Loucy (cell line): ENCODE data around the gene SETD2.
"Not testable (repeated sequence)": the region's sequence is repeated elsewhere in the genome, so short reads cannot be mapped to it uniquely, and the experiment has no call there.

ENCODE experiments used
- H2AFZ ChIP-seq: fragments of 200-600 bp; sonication (generic); 2 replicates; pipeline ENCODE4 v1.6.0; 2016; ENCODE audit warnings: antibody characterized with exemption, mild to moderate bottlenecking, low read length, moderate library complexity
- H3F3A ChIP-seq: fragments of 200-600 bp; 2 replicates; pipeline ENCODE4 v1.6.0; 2016; ENCODE audit warnings: antibody characterized with exemption, low read depth, mild to moderate bottlenecking
- H3K27me3 ChIP-seq: fragments of 200-600 bp; sonication (generic); 2 replicates; pipeline ENCODE4 v1.6.1; 2014; ENCODE audit warnings: low read length, mild to moderate bottlenecking; ENCODE audit not compliant: insufficient read depth, poor library complexity, severe bottlenecking
- H3K36me3 ChIP-seq: fragments of 200-600 bp; sonication (generic); 2 replicates; pipeline ENCODE4 v1.6.1; 2016; ENCODE audit warnings: low read length; ENCODE audit not compliant: insufficient read depth
- H3K4me1 ChIP-seq: fragments of 200-600 bp; sonication (generic); 2 replicates; pipeline ENCODE4 v1.5.1; 2014; ENCODE audit warnings: low read length, mild to moderate bottlenecking; ENCODE audit not compliant: insufficient read depth, poor library complexity, severe bottlenecking
- H3K4me2 ChIP-seq: fragments of 200-600 bp; sonication (generic); 2 replicates; pipeline ENCODE4 v1.6.0; 2014; ENCODE audit warnings: antibody characterized with exemption, low read length, low read depth, mild to moderate bottlenecking; ENCODE audit not compliant: poor library complexity, severe bottlenecking
- H3K4me3 ChIP-seq: fragments of 200-600 bp; sonication (generic); 2 replicates; pipeline ENCODE4 v1.5.1; 2014; ENCODE audit warnings: low read length, mild to moderate bottlenecking, mixed read lengths; ENCODE audit not compliant: poor library complexity, severe bottlenecking
- H3K79me2 ChIP-seq: fragments of 200-600 bp; sonication (generic); 2 replicates; pipeline ENCODE4 v1.6.1; 2014; ENCODE audit warnings: low read length; ENCODE audit not compliant: insufficient read depth
- H3K9ac ChIP-seq: fragments of 200-600 bp; sonication (generic); 2 replicates; pipeline ENCODE4 v1.6.0; 2014; ENCODE audit warnings: mild to moderate bottlenecking, low read depth, low read length, moderate library complexity; ENCODE audit not compliant: poor library complexity, severe bottlenecking
- H3K9me2 ChIP-seq: fragments of 200-600 bp; sonication (generic); replicated peaks from 2 replicates; pipeline ENCODE4 v1.6.1; 2016; ENCODE audit warnings: low read depth, low read length, mixed read lengths
- H3K9me3 ChIP-seq: fragments of 200-600 bp; sonication (generic); 2 replicates; pipeline ENCODE4 v1.6.1; 2014; ENCODE audit warnings: mild to moderate bottlenecking, antibody characterized with exemption, low read length, low read depth; ENCODE audit not compliant: insufficient read depth
- H4K20me1 ChIP-seq: fragments of 200-600 bp; sonication (generic); 2 replicates; pipeline ENCODE4 v1.6.0; 2014; ENCODE audit warnings: antibody characterized with exemption, low read length, mild to moderate bottlenecking; ENCODE audit not compliant: insufficient read depth, poor library complexity, severe bottlenecking
- EZH2phosphoT487 ChIP-seq: fragments of 200-600 bp; IDR thresholded peaks from 2 replicates; pipeline ENCODE4 v1.6.1; 2018; ENCODE audit warnings: antibody characterized with exemption, mild to moderate bottlenecking, moderate library complexity, borderline replicate concordance
- TF ChIP-seq, protein P1 (sequence below): fragments of 200-600 bp; sonication (generic); conservative IDR thresholded peaks from 2 replicates; pipeline ENCODE4 v1.5.1; 2014; ENCODE audit warnings: mild to moderate bottlenecking, antibody characterized with exemption, low read length

SETD2 gene

DNA sequence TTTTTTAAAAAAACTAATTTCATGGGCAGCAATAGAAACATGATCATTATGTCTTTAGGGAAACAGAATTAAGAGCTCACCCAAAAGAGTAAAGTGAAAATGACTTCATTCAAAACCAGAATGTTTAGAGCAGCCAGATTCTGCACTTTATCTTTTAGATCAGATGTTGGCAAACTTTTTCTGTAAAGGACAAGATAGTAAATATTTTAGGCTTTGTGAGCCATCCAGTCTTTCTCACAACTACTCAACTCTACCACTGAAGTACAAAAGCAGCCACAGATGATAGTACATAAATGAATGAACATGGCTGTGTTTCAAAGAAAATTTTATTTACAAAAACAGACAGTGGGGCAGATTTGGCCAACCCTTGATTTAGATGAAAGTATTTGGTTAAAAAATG lies 84.5 kb downstream of the SETD2 start:
- peaks cover 31% of the 10 kb centered on the region; the same call in 1 of the 2 replicates for H3K79me2 ChIP-seq
- H3K9me2 ChIP-seq, result no peaks in the 10 kb centered on the region
- no peak overlapping the region for H3K4me3 ChIP-seq
- no peak overlapping the region for H3K9ac ChIP-seq
- H3K27me3 ChIP-seq, result no peaks in the 10 kb centered on the region
- no peaks in the 10 kb centered on the region for H3K4me1 ChIP-seq
- no peak overlapping the region for H2AFZ ChIP-seq
- no peaks in the 10 kb centered on the region for H3F3A ChIP-seq
- H3K36me3 ChIP-seq, result peaks cover 85% of the 10 kb centered on the region
- H4K20me1 ChIP-seq, result peaks cover 8% of the 10 kb centered on the region
- no peaks in the 10 kb centered on the region for H3K9me3 ChIP-seq
- TF ChIP-seq EZH2phosphoT487, result no peak
- TF ChIP-seq, protein P1, sequence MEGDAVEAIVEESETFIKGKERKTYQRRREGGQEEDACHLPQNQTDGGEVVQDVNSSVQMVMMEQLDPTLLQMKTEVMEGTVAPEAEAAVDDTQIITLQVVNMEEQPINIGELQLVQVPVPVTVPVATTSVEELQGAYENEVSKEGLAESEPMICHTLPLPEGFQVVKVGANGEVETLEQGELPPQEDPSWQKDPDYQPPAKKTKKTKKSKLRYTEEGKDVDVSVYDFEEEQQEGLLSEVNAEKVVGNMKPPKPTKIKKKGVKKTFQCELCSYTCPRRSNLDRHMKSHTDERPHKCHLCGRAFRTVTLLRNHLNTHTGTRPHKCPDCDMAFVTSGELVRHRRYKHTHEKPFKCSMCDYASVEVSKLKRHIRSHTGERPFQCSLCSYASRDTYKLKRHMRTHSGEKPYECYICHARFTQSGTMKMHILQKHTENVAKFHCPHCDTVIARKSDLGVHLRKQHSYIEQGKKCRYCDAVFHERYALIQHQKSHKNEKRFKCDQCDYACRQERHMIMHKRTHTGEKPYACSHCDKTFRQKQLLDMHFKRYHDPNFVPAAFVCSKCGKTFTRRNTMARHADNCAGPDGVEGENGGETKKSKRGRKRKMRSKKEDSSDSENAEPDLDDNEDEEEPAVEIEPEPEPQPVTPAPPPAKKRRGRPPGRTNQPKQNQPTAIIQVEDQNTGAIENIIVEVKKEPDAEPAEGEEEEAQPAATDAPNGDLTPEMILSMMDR, result no peak
- no peak overlapping the region for H3K4me2 ChIP-seq

DNA sequence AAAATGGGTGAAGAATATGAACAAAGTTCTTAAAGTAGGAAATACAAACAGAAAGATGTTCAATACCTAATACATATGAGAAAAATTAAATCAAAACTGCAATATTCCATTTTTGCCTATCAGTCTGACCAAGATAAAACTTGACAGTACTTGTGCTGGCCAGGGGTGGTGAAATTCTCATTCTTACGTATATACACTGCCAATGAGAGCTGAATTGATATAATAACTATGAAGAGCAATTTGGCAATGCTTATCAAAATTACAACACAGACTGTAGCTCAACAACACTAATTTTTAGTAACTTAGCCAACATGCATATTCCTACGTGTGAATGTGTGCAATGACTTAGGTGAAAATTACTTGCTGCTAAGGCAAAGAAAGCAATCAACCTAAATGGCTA lies 90.2 kb downstream of the SETD2 start:
- no peak overlapping the region for H2AFZ ChIP-seq
- no peak overlapping the region for H3K4me2 ChIP-seq
- H4K20me1 ChIP-seq, result peaks cover 22% of the 10 kb centered on the region
- H3K79me2 ChIP-seq, result peaks cover 53% of the 10 kb centered on the region
- TF ChIP-seq, protein P1, result no peak
- TF ChIP-seq EZH2phosphoT487, result no peak
- H3K4me1 ChIP-seq, result peaks cover 6% of the 10 kb centered on the region
- H3F3A ChIP-seq, result no peaks in the 10 kb centered on the region
- H3K9me2 ChIP-seq, result no peaks in the 10 kb centered on the region
- H3K9me3 ChIP-seq, result no peaks in the 10 kb centered on the region
- H3K36me3 ChIP-seq, result peaks cover 75% of the 10 kb centered on the region; the same call in 1 of the 2 replicates
- H3K4me3 ChIP-seq, result no peak overlapping the region
- no peaks in the 10 kb centered on the region for H3K27me3 ChIP-seq
- H3K9ac ChIP-seq, result no peak overlapping the region

DNA sequence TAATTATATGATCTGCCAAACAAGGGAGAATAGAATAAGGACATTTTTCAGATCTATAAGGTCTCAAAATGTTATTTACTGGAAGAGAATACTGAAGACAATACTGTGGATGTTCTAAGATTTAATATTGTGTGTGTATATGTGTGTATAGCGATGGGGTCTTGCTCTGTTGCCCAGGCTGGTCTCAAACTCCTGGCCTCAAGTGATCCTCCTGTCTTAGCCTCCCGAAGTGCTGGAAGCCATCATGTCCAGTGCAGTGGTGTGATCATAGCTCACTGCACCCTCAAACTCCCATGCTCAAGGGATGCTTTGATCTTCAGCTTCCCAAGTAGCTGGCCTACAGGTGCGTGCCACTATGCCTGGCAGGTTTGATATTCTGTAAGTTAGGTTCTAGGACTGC lies 93.1 kb downstream of the SETD2 start:
- H3K27me3 ChIP-seq, result no peaks in the 10 kb centered on the region
- no peak overlapping the region for H2AFZ ChIP-seq
- no peaks in the 10 kb centered on the region for H3F3A ChIP-seq
- no peak overlapping the region for H3K4me2 ChIP-seq
- H3K4me1 ChIP-seq, result peaks cover 6% of the 10 kb centered on the region
- TF ChIP-seq EZH2phosphoT487, result no peak
- TF ChIP-seq, protein P1, result no peak
- peaks cover 60% of the 10 kb centered on the region; the same call in 1 of the 2 replicates for H3K36me3 ChIP-seq
- H3K9me3 ChIP-seq, result no peaks in the 10 kb centered on the region
- no peak overlapping the region for H3K9ac ChIP-seq
- H3K9me2 ChIP-seq, result no peaks in the 10 kb centered on the region
- H4K20me1 ChIP-seq, result peaks cover 25% of the 10 kb centered on the region
- no peak overlapping the region for H3K4me3 ChIP-seq
- peaks cover 46% of the 10 kb centered on the region for H3K79me2 ChIP-seq

DNA sequence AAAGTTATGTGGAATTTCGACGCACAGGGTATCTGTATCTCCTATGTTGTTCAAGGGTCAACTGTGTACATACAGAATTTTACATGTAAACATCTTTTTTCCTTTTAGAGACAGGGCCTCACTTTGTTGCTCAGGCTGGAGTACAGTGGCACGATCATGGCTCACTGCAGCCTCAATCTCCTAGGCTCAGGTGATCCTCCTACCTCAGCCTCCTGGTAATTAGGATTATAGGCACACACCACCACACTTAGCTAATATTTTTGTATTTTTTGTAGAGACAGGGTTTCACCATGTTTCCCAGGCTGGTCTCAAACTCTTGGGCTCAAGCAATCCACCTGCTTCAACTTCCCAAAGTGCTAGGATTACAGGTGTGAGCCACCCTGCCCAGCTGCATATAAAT lies 97.7 kb downstream of the SETD2 start:
- not testable (repeated sequence) for H3K4me3 ChIP-seq, H3K4me1 ChIP-seq, H3K27me3 ChIP-seq, H3F3A ChIP-seq, H3K9ac ChIP-seq, H3K4me2 ChIP-seq, H2AFZ ChIP-seq, H3K9me2 ChIP-seq, H3K9me3 ChIP-seq
- H3K79me2 ChIP-seq, result peaks cover 31% of the 10 kb centered on the region
- H4K20me1 ChIP-seq, result peaks cover 17% of the 10 kb centered on the region
- H3K36me3 ChIP-seq, result peaks cover 70% of the 10 kb centered on the region; the same call in 1 of the 2 replicates
